ENCODE data around the gene MEF2C. TPM values are rescaled to one million over a fixed set of nuclear protein-coding genes. Genes with fewer than 3 reads are reported as not detected.
A peak's percentile ranks its signal among the peaks of the same experiment; 100 is the strongest.

Gene MEF2C
- polyA plus RNA-seq, 1 donor (not counting 4 experiments of a cell fraction or from before 2014, with no cell fraction given) = 0.10 TPM

DNA sequence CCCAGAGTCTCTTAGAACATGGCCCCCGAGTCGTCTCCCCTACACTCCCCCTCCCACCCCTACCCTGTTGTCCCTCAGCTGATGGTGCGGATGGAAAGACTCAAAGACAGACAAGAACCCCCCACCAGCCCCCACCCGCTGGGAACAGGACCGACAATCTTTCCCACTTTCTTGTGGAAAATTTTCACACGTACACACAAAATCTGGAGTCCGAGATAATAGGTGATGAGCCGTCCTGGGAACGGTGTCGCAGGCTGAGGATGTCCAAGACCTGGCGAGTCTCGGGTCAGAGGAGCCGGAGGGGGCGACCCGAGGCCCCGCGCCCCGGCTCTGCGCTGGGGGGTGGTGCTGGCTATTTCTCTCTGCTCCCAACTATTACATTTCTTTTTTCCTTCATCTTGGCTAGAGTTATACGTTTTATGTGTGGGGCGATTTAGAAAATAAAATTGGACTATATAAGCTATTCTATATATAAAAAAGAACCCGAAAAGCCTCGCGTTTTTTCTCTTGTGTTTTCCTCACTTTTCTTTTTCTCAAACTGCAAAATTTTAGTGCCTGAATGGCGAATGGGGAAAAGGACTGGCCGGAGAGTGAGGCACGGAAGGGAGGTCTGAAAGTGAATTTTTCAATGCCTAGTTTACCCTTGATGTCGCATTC lies 188.8 kb downstream of the MEF2C start:
- Histone ChIP-seq H3K9me3 (ENCODE audit: control insufficient read depth, low read depth, low read length) (no peaks in the 10 kb centered on the region), H3K79me2 (ENCODE audit: control insufficient read depth, insufficient read depth, low read length) (no peaks in the 10 kb centered on the region), H3K4me1 (ENCODE audit: control insufficient read depth, extremely low read depth, insufficient read depth, low read length) (peaks cover 10% of the 10 kb centered on the region), H3K27ac (ENCODE audit: control insufficient read depth, insufficient read depth, low read length) (no peak overlapping the region), H3K36me3 (ENCODE audit: control insufficient read depth in 2 of 2, extremely low read depth in 1 of 2, insufficient read depth in 2 of 2, low read length in 2 of 2) (no peaks in the 10 kb centered on the region), H3K9ac (ENCODE audit: control insufficient read depth, extremely low read depth, insufficient read depth, low read length) (no peak overlapping the region), H2AFZ (ENCODE audit: control insufficient read depth, low read length) (no peak overlapping the region), H3K9me1 (ENCODE audit: control insufficient read depth, extremely low read depth, insufficient read depth, low read length) (no peaks in the 10 kb centered on the region), H3K27me3 (ENCODE audit: control insufficient read depth, extremely low read depth, insufficient read depth, low read length) (peaks cover 65% of the 10 kb centered on the region), H4K20me1 (ENCODE audit: control insufficient read depth, extremely low read depth, insufficient read depth, low read length) (no peaks in the 10 kb centered on the region), H3K4me3 (ENCODE audit: control insufficient read depth in 2 of 3, extremely low read depth in 1 of 3, insufficient read depth in 2 of 3, low read depth in 1 of 3, low read length in 3 of 3) (no peak overlapping the region), H3K4me2 (ENCODE audit: control insufficient read depth, extremely low read depth, insufficient read depth, low read depth, low read length) (no peak overlapping the region)
- no peak for FAIRE-seq
- no peak for TF ChIP-seq EZH2 (IDR thresholded peaks at IDR 0.05; ENCODE audit: low read length)
- TF ChIP-seq, protein P1, sequence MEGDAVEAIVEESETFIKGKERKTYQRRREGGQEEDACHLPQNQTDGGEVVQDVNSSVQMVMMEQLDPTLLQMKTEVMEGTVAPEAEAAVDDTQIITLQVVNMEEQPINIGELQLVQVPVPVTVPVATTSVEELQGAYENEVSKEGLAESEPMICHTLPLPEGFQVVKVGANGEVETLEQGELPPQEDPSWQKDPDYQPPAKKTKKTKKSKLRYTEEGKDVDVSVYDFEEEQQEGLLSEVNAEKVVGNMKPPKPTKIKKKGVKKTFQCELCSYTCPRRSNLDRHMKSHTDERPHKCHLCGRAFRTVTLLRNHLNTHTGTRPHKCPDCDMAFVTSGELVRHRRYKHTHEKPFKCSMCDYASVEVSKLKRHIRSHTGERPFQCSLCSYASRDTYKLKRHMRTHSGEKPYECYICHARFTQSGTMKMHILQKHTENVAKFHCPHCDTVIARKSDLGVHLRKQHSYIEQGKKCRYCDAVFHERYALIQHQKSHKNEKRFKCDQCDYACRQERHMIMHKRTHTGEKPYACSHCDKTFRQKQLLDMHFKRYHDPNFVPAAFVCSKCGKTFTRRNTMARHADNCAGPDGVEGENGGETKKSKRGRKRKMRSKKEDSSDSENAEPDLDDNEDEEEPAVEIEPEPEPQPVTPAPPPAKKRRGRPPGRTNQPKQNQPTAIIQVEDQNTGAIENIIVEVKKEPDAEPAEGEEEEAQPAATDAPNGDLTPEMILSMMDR (optimal IDR thresholded peaks at IDR 0.05 in 1 of 3, IDR thresholded peaks at IDR 0.05 in 1 of 3, conservative IDR thresholded peaks at IDR 0.05 in 1 of 3; ENCODE audit: extremely low read depth in 1 of 3, insufficient read depth in 2 of 3, low read length in 3 of 3) = no peak
- dilution Hi-C loops (cut with MboI; ENCODE audit: extremely low pct_ligation_motif_present, low sequenced_read_pairs) = no loop called here
- DNase-seq (ENCODE audit: low read depth, low spot score) = no peak

DNA sequence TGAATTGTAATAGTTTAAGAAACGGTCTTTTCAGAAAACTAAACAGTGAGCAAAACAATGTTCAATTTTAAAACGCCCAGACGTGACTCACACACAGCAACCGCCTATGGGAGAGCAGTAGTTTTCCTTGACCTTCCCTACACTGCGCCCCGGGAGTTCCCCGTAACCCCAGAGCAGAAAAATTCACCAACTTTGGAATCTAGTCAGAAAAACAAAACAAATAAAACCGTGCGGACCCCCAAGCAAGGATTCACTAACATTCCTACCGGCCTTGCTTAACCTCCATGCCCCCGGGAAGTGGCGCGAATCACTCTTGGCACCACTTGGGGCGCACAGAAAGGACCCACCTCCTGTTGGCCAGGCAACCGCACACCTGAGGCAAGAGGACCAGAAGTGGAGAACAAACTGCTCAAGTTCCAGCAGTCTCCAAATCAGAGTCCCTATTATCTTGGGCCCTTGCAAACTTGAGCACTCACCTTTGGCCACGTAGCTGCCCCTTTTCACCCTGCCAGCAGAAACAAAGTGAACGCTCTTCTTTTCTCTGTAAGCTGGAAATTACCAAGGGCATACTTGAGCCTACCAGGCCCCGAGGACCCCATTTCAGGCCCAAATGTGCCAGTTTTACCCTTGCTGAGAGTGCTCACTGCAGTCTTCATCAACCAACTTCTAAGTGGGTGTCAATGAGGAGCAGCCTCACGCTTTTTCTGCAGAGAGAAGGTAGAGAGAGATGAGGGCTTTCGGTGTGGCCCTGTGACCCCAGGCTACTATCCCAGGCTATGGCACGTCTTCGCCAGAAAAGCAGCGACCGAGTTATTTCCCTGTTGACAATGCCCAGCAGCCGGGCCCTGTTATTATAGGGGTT lies 189.7 kb downstream of the MEF2C start:
- Histone ChIP-seq H3K27ac (ENCODE audit: control insufficient read depth, insufficient read depth, low read length) (no peak overlapping the region), H3K4me3 (ENCODE audit: control insufficient read depth in 2 of 3, extremely low read depth in 1 of 3, insufficient read depth in 2 of 3, low read depth in 1 of 3, low read length in 3 of 3) (no peak overlapping the region), H3K9me3 (ENCODE audit: control insufficient read depth, low read depth, low read length) (no peaks in the 10 kb centered on the region), H3K27me3 (ENCODE audit: control insufficient read depth, extremely low read depth, insufficient read depth, low read length) (peaks cover 73% of the 10 kb centered on the region), H3K79me2 (ENCODE audit: control insufficient read depth, insufficient read depth, low read length) (no peaks in the 10 kb centered on the region), H3K9me1 (ENCODE audit: control insufficient read depth, extremely low read depth, insufficient read depth, low read length) (no peaks in the 10 kb centered on the region), H3K4me1 (ENCODE audit: control insufficient read depth, extremely low read depth, insufficient read depth, low read length) (peaks cover 10% of the 10 kb centered on the region), H3K4me2 (ENCODE audit: control insufficient read depth, extremely low read depth, insufficient read depth, low read depth, low read length) (peak overlapping the region; percentile 18), H3K36me3 (ENCODE audit: control insufficient read depth in 2 of 2, extremely low read depth in 1 of 2, insufficient read depth in 2 of 2, low read length in 2 of 2) (no peaks in the 10 kb centered on the region), H2AFZ (ENCODE audit: control insufficient read depth, low read length) (no peak overlapping the region), H3K9ac (ENCODE audit: control insufficient read depth, extremely low read depth, insufficient read depth, low read length) (no peak overlapping the region), H4K20me1 (ENCODE audit: control insufficient read depth, extremely low read depth, insufficient read depth, low read length) (no peaks in the 10 kb centered on the region)
- FAIRE-seq (no peak), DNase-seq (ENCODE audit: low read depth, low spot score) (no peak)
- no peak for TF ChIP-seq EZH2 (IDR thresholded peaks at IDR 0.05; ENCODE audit: low read length)
- TF ChIP-seq, protein P1 (optimal IDR thresholded peaks at IDR 0.05 in 1 of 3, IDR thresholded peaks at IDR 0.05 in 1 of 3, conservative IDR thresholded peaks at IDR 0.05 in 1 of 3; ENCODE audit: extremely low read depth in 1 of 3, insufficient read depth in 2 of 3, low read length in 3 of 3) = no peak
- dilution Hi-C loops (cut with MboI; ENCODE audit: extremely low pct_ligation_motif_present, low sequenced_read_pairs) = no loop called here

All from keratinocyte (primary cell).